ENCODE measurements around the gene GPR151.

GPR151 gene

GRCh38 chr5:146494656-146495055 is 21.3 kb downstream of the GPR151 start:
- Mint-ChIP-seq H3K9me3 (no peaks in the 10 kb centered on the region), H3K4me3 (no peak overlapping the region), H3K27me3 (ENCODE audit: low read depth, poor library complexity) (no peaks in the 10 kb centered on the region), H3K4me1 (peaks cover 12% of the 10 kb centered on the region), H3K27ac (no peak overlapping the region), H3K36me3 (ENCODE audit: low read depth) (peaks cover 57% of the 10 kb centered on the region)
- TF ChIP-seq CTCF (IDR thresholded peaks at IDR 0.05) = no peak
- no peak for DNase-seq

GRCh38 chr5:146490089-146490843 is 25.7 kb downstream of the GPR151 start:
- Mint-ChIP-seq H3K27ac (no peak overlapping the region), H3K36me3 (ENCODE audit: low read depth) (peaks cover 73% of the 10 kb centered on the region), H3K9me3 (no peaks in the 10 kb centered on the region), H3K27me3 (ENCODE audit: low read depth, poor library complexity) (peaks cover 2% of the 10 kb centered on the region), H3K4me1 (no peaks in the 10 kb centered on the region), H3K4me3 (no peak overlapping the region)
- no peak for DNase-seq
- no peak for TF ChIP-seq CTCF (IDR thresholded peaks at IDR 0.05)

GRCh38 chr5:146484714-146485391 is 31.1 kb downstream of the GPR151 start:
- Mint-ChIP-seq H3K9me3 (no peaks in the 10 kb centered on the region), H3K27me3 (ENCODE audit: low read depth, poor library complexity) (peaks cover 2% of the 10 kb centered on the region), H3K36me3 (ENCODE audit: low read depth) (peaks cover 79% of the 10 kb centered on the region), H3K4me3 (no peak overlapping the region), H3K27ac (no peak overlapping the region), H3K4me1 (no peaks in the 10 kb centered on the region)
- no peak for TF ChIP-seq CTCF (IDR thresholded peaks at IDR 0.05)
- DNase-seq = no peak

- Mint-ChIP-seq H3K27me3 (ENCODE audit: low read depth, poor library complexity) (no peaks in the 10 kb centered on the region), H3K4me3 (no peak overlapping the region), H3K36me3 (ENCODE audit: low read depth) (peaks cover 75% of the 10 kb centered on the region), H3K4me1 (no peaks in the 10 kb centered on the region), H3K9me3 (no peaks in the 10 kb centered on the region), H3K27ac (no peak overlapping the region)
- TF ChIP-seq CTCF (IDR thresholded peaks at IDR 0.05) = no peak
- DNase-seq = no peak
Observed at GRCh38 chr5:146482775-146483174, 33.2 kb downstream of the GPR151 start.

GRCh38 chr5:146475906-146476305 is 40.1 kb downstream of the GPR151 start:
- Mint-ChIP-seq H3K36me3 (ENCODE audit: low read depth) (peaks cover 63% of the 10 kb centered on the region), H3K9me3 (no peaks in the 10 kb centered on the region), H3K27ac (no peak overlapping the region), H3K4me1 (no peaks in the 10 kb centered on the region), H3K4me3 (no peak overlapping the region), H3K27me3 (ENCODE audit: low read depth, poor library complexity) (no peaks in the 10 kb centered on the region)
- no peak for DNase-seq
- no peak for TF ChIP-seq CTCF (IDR thresholded peaks at IDR 0.05)
